H9 (cell line): ENCODE data around the gene ELF3. TPM values are rescaled to one million over a fixed set of nuclear protein-coding genes. Genes with fewer than 3 reads are reported as not detected.

Experiments
- DNase-seq: peaks from one replicate; pipeline ENCODE4 v3.0.0-alpha.2; 2017
- H2AFZ ChIP-seq: one replicate; pipeline ENCODE4 v1.6.1; 2013; ENCODE audit warnings: mild to moderate bottlenecking, low read length, control low read depth, moderate library complexity
- H2AK5ac ChIP-seq: 2 replicates; pipeline ENCODE4 v1.6.1; 2013; ENCODE audit warnings: low read length, control low read depth, mixed read lengths; ENCODE audit not compliant: insufficient read length
- H2BK120ac ChIP-seq: one replicate; pipeline ENCODE4 v1.6.1; 2013; ENCODE audit warnings: low read depth, mild to moderate bottlenecking, low read length, control low read depth, inconsistent platforms; ENCODE audit not compliant: poor library complexity, severe bottlenecking
- H2BK12ac ChIP-seq: 2 replicates; pipeline ENCODE4 v1.6.1; 2013; ENCODE audit warnings: low read length, control low read depth, mixed read lengths, low read depth; ENCODE audit not compliant: insufficient read length
- H2BK15ac ChIP-seq: 2 replicates; pipeline ENCODE4 v1.6.1; 2013; ENCODE audit warnings: low read depth, low read length, control low read depth
- H2BK20ac ChIP-seq: one replicate; pipeline ENCODE4 v1.6.1; 2013; ENCODE audit warnings: low read depth, mild to moderate bottlenecking, low read length, control low read depth, inconsistent platforms; ENCODE audit not compliant: poor library complexity, severe bottlenecking
- H2BK5ac ChIP-seq: 2 replicates; pipeline ENCODE4 v1.6.1; 2013; ENCODE audit warnings: low read length, control low read depth, mixed read lengths; ENCODE audit not compliant: insufficient read length
- H3K14ac ChIP-seq: 2 replicates; pipeline ENCODE4 v1.6.1; 2013; ENCODE audit warnings: low read length, control low read depth; ENCODE audit not compliant: insufficient read depth
- H3K18ac ChIP-seq: 2 replicates; pipeline ENCODE4 v1.6.1; 2013; ENCODE audit warnings: low read depth, mild to moderate bottlenecking, mixed read lengths, low read length, control low read depth; ENCODE audit not compliant: insufficient read length
- H3K23ac ChIP-seq: 2 replicates; pipeline ENCODE4 v1.6.1; 2013; ENCODE audit warnings: low read length, control low read depth, mixed read lengths, low read depth; ENCODE audit not compliant: insufficient read length
- H3K23me2 ChIP-seq: 2 replicates; pipeline ENCODE4 v1.6.1; 2013; ENCODE audit warnings: low read depth, mild to moderate bottlenecking, mixed read lengths, low read length, control low read depth; ENCODE audit not compliant: insufficient read length, poor library complexity, severe bottlenecking
- H3K27ac ChIP-seq: 2 replicates; pipeline ENCODE4 v1.5.1; 2013; ENCODE audit warnings: low read length, control low read depth, mixed read lengths, low read depth; ENCODE audit not compliant: insufficient read length
- H3K27me3 ChIP-seq: 2 replicates; pipeline ENCODE4 v1.6.1; 2013; ENCODE audit warnings: low read length, control low read depth, inconsistent platforms; ENCODE audit not compliant: insufficient read depth
- H3K4ac ChIP-seq: 2 replicates; pipeline ENCODE4 v1.6.1; 2013; ENCODE audit warnings: low read depth, mild to moderate bottlenecking, control low read depth, inconsistent platforms, low read length, moderate library complexity
- H3K4me1 ChIP-seq: 2 replicates; pipeline ENCODE4 v1.6.1; 2013; ENCODE audit warnings: low read length, control low read depth, inconsistent platforms; ENCODE audit not compliant: insufficient read depth
- H3K4me2 ChIP-seq: 2 replicates; pipeline ENCODE4 v1.6.1; 2013; ENCODE audit warnings: low read length, control low read depth, mixed read lengths; ENCODE audit not compliant: insufficient read length, insufficient read depth
- H3K56ac ChIP-seq: 2 replicates; pipeline ENCODE4 v1.6.1; 2013; ENCODE audit warnings: low read depth, mild to moderate bottlenecking, mixed read lengths, low read length, control low read depth; ENCODE audit not compliant: insufficient read length
- H3K79me1 ChIP-seq: 2 replicates; pipeline ENCODE4 v1.6.1; 2013; ENCODE audit warnings: low read depth, mild to moderate bottlenecking, moderate library complexity, low read length, control low read depth, inconsistent platforms; ENCODE audit not compliant: insufficient read depth, poor library complexity, severe bottlenecking
- H3K79me2 ChIP-seq: 2 replicates; pipeline ENCODE4 v1.6.1; 2013; ENCODE audit warnings: low read length, control low read depth, inconsistent platforms; ENCODE audit not compliant: insufficient read depth
- H3K9ac ChIP-seq: 2 replicates; pipeline ENCODE4 v1.6.1; 2013; ENCODE audit warnings: low read length, control low read depth, mixed read lengths; ENCODE audit not compliant: insufficient read length; ENCODE audit errors: extremely low read depth
- H3K9me3 ChIP-seq: one replicate; pipeline ENCODE4 v1.6.1; 2013; ENCODE audit warnings: low read depth, low read length, inconsistent platforms; ENCODE audit not compliant: control insufficient read depth
- H3T11ph ChIP-seq: one replicate; pipeline ENCODE4 v1.6.1; 2013; ENCODE audit warnings: mild to moderate bottlenecking, low read length, control low read depth, inconsistent platforms
- H4K20me1 ChIP-seq: one replicate; pipeline ENCODE4 v1.6.1; 2013; ENCODE audit not compliant: control insufficient read depth, insufficient read length, insufficient read depth
- H4K5ac ChIP-seq: 2 replicates; pipeline ENCODE4 v1.6.1; 2013; ENCODE audit warnings: low read depth, mild to moderate bottlenecking, mixed read lengths, low read length, control low read depth; ENCODE audit not compliant: insufficient read length
- H4K8ac ChIP-seq: replicated peaks from 2 replicates; pipeline ENCODE4 v1.6.1; 2013; ENCODE audit warnings: low read length, control low read depth, mixed read lengths, low read depth; ENCODE audit not compliant: insufficient read length
- H4K91ac ChIP-seq: 2 replicates; pipeline ENCODE4 v1.6.1; 2013; ENCODE audit warnings: low read depth, mild to moderate bottlenecking, moderate library complexity, mixed read lengths, low read length, control low read depth; ENCODE audit not compliant: insufficient read length
- H3K27ac Mint-ChIP-seq, 3 experiments: 2 replicates in 2 of 3; 3 replicates in 1 of 3; pipeline ENCODE4 v1.8.0; 2020 to 2021; ENCODE audit warnings: mixed read lengths in 3 of 3, mild to moderate bottlenecking in 1 of 3, moderate library complexity in 1 of 3
- H3K27me3 Mint-ChIP-seq: 2 replicates; pipeline ENCODE4 v1.8.0; 2021; ENCODE audit warnings: low read depth, mild to moderate bottlenecking, moderate library complexity, mixed read lengths
- H3K36me3 Mint-ChIP-seq, 3 experiments: 2 replicates in 2 of 3; 3 replicates in 1 of 3; pipeline ENCODE4 v1.8.0; 2020 to 2021; ENCODE audit warnings: low read depth in 3 of 3, mixed read lengths in 3 of 3; ENCODE audit not compliant: insufficient read depth in 1 of 3
- H3K4me1 Mint-ChIP-seq, 2 experiments: 2 replicates each; pipeline ENCODE4 v1.8.0; 2020; ENCODE audit warnings: mixed read lengths in 2 of 2
- H3K4me3 Mint-ChIP-seq, 2 experiments: 2 replicates in 1 of 2; 3 replicates in 1 of 2; pipeline ENCODE4 v1.8.0; 2020 to 2021; ENCODE audit warnings: mild to moderate bottlenecking in 2 of 2, mixed read lengths in 2 of 2, moderate library complexity in 1 of 2
- H3K9me3 Mint-ChIP-seq, 2 experiments: 2 replicates in 1 of 2; 3 replicates in 1 of 2; pipeline ENCODE4 v1.8.0; 2020; ENCODE audit warnings: mild to moderate bottlenecking in 2 of 2, mixed read lengths in 2 of 2, moderate library complexity in 1 of 2
- WGBS: extraction: QIAGEN DNeasy Blood & Tissue Kit; methylation state at CpG from one replicate; pipeline ENCODE4 v1.1.7; 2013; ENCODE audit warnings: missing lambda C conversion rate, low lambda C conversion rate, mixed read lengths; ENCODE audit not compliant: insufficient read length; ENCODE audit errors: extremely low coverage; 5-methylcytosine and 5-hydroxymethylcytosine counted together
- total RNA-seq: library from RNA; stranded (reverse); gene quantifications from 2 replicates; pipeline ENCODE4 v1.2.1, GENCODE V29; 2021
- TF ChIP-seq, protein P1 (sequence below): fragments of 200-600 bp; sonication (generic); conservative IDR thresholded peaks from 3 replicates; pipeline ENCODE4 v1.8.0; 2021; ENCODE audit warnings: antibody characterized with exemption, mild to moderate bottlenecking

ELF3 gene
- total RNA-seq, 1 experiment from 2014 or later: 10.4 TPM

DNA sequence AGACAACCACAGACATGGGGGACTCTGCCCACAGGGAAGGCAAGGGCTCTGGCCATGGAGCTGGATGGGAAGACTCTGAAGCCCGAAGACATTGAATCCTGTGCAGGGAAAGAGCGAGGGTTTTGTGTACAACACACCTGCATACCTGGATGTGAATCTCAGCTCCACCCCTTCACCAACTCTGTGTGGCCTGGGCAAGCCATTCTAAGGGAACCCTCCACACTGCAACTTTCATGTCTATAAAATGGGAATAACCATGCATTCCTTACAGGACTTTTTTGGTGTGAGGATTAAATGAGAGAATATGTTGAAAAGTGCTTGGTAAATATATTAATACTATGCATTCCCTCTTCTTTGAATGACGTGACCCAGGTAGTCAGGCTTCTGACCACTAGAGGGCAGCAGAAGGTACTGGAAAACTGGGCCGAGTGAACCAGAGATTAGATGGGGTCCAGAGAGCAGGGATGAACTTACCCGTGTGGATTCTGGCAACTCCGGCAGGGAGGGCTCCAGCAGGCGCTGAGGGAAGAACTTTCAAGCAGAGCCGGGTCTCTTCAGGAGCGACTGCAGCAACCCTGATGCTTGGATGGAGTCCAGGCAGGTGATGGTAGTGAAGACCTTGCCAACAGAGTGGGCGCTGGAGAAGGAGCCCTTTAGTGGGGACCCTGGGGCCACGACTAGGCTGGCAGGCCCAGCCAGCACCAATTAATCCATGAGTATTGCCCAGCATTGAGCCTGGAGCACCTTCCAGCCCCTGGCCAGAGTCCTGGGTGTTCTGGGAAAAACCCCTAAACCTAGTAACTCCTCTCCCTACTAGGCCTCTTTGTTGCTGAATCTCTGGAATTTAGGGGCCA lies 834 bp upstream of the ELF3 start:
- peak overlapping the region; percentile 92 to 95 (median 92); a peak in 5 of 7 replicates for H3K27ac Mint-ChIP-seq
- WGBS: no CpG with 5 or more reads among the region's 11 CpGs

More for the DNA sequence above, 834 bp upstream of the ELF3 start:
- Histone ChIP-seq H2BK12ac (no peak overlapping the region), H3K27me3 (no peaks in the 10 kb centered on the region), H3K9ac (peak overlapping the region; percentile 34), H2BK120ac (no peak overlapping the region), H3K23ac (no peak overlapping the region), H3K79me2 (no peaks in the 10 kb centered on the region), H3K4me1 (peaks cover 16% of the 10 kb centered on the region), H3K23me2 (peaks cover 15% of the 10 kb centered on the region), H3K14ac (peak overlapping the region; percentile 14), H3K56ac (no peak overlapping the region), H2AK5ac (no peak overlapping the region), H3K9me3 (no peaks in the 10 kb centered on the region), H4K8ac (no peak overlapping the region), H3K4ac (no peak overlapping the region), H4K5ac (no peak overlapping the region), H3K18ac (peak overlapping the region; percentile 78), H2BK20ac (peak overlapping the region; percentile 7), H4K20me1 (no peaks in the 10 kb centered on the region), H2BK15ac (no peak overlapping the region), H3T11ph (no peak overlapping the region), H3K27ac (no peak overlapping the region), H2BK5ac (no peak overlapping the region), H4K91ac (no peak overlapping the region), H3K79me1 (no peaks in the 10 kb centered on the region), H2AFZ (no peak overlapping the region), H3K4me2 (peak overlapping the region; percentile 25)
- peaks cover 5 to 41% (median 34%) of the 10 kb centered on the region in 3 experiments; a peak in 6 of 7 replicates for H3K36me3 Mint-ChIP-seq
- H3K27me3 Mint-ChIP-seq: no peaks in the 10 kb centered on the region
- no peaks in the 10 kb centered on the region for H3K9me3 Mint-ChIP-seq
- DNase-seq: peak; percentile 81
- TF ChIP-seq, protein P1, sequence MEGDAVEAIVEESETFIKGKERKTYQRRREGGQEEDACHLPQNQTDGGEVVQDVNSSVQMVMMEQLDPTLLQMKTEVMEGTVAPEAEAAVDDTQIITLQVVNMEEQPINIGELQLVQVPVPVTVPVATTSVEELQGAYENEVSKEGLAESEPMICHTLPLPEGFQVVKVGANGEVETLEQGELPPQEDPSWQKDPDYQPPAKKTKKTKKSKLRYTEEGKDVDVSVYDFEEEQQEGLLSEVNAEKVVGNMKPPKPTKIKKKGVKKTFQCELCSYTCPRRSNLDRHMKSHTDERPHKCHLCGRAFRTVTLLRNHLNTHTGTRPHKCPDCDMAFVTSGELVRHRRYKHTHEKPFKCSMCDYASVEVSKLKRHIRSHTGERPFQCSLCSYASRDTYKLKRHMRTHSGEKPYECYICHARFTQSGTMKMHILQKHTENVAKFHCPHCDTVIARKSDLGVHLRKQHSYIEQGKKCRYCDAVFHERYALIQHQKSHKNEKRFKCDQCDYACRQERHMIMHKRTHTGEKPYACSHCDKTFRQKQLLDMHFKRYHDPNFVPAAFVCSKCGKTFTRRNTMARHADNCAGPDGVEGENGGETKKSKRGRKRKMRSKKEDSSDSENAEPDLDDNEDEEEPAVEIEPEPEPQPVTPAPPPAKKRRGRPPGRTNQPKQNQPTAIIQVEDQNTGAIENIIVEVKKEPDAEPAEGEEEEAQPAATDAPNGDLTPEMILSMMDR: peak; percentile 95
- H3K4me3 Mint-ChIP-seq: peak overlapping the region; percentile 39 to 59; a peak in 4 of 5 replicates
- peaks cover 46 to 61% of the 10 kb centered on the region in 2 experiments for H3K4me1 Mint-ChIP-seq
